ENCODE data around the gene CARMIL1.
A peak's percentile ranks its signal among the peaks of the same experiment; 100 is the strongest.

CARMIL1 gene

DNA sequence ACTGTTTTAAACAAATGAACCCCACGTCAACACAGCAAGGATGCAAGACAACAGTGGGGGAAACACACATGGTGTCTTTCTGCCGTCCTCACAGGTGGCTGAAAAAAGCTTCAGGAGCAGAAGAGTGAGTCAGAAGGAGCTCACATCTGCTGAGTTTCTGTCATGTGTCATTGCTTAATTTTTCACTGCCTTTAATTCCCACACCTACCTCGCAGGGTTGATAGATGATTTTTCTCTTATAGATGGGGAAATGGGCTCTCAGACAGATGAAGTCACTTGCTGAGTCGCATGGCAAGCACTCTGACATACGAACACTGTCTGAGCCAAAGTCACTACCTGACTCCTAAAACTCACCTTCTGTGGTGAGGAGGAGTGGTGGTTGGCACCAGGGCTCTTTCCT, 28.3 kb upstream of the CARMIL1 start:
- peak; percentile 39; the same call in 2 of the 3 replicates for ATAC-seq

GRCh38 chr6:25251426-25251825, 27.7 kb upstream of the CARMIL1 start:
- TF ChIP-seq ARNTL (CRISPR knock-in tag; IDR thresholded peaks at IDR 0.05; ENCODE audit: borderline replicate concordance, low read depth): no peak
- no peak for TF ChIP-seq CSDC2 (CRISPR knock-in tag; IDR thresholded peaks at IDR 0.05)
- TF ChIP-seq, protein P1, sequence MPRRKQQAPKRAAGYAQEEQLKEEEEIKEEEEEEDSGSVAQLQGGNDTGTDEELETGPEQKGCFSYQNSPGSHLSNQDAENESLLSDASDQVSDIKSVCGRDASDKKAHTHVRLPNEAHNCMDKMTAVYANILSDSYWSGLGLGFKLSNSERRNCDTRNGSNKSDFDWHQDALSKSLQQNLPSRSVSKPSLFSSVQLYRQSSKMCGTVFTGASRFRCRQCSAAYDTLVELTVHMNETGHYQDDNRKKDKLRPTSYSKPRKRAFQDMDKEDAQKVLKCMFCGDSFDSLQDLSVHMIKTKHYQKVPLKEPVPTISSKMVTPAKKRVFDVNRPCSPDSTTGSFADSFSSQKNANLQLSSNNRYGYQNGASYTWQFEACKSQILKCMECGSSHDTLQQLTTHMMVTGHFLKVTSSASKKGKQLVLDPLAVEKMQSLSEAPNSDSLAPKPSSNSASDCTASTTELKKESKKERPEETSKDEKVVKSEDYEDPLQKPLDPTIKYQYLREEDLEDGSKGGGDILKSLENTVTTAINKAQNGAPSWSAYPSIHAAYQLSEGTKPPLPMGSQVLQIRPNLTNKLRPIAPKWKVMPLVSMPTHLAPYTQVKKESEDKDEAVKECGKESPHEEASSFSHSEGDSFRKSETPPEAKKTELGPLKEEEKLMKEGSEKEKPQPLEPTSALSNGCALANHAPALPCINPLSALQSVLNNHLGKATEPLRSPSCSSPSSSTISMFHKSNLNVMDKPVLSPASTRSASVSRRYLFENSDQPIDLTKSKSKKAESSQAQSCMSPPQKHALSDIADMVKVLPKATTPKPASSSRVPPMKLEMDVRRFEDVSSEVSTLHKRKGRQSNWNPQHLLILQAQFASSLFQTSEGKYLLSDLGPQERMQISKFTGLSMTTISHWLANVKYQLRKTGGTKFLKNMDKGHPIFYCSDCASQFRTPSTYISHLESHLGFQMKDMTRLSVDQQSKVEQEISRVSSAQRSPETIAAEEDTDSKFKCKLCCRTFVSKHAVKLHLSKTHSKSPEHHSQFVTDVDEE (CRISPR knock-in tag; IDR thresholded peaks at IDR 0.05): no peak
- no peak for TF ChIP-seq ZC3H10 (CRISPR knock-in tag; IDR thresholded peaks at IDR 0.05)
- no peak for TF ChIP-seq ZFP30 (CRISPR knock-in tag; IDR thresholded peaks at IDR 0.05)
- no peak for TF ChIP-seq ESRRG (CRISPR knock-in tag; IDR thresholded peaks at IDR 0.05)
- TF ChIP-seq TOX (CRISPR knock-in tag; IDR thresholded peaks at IDR 0.05; ENCODE audit: borderline replicate concordance): no peak
- TF ChIP-seq, protein P2, sequence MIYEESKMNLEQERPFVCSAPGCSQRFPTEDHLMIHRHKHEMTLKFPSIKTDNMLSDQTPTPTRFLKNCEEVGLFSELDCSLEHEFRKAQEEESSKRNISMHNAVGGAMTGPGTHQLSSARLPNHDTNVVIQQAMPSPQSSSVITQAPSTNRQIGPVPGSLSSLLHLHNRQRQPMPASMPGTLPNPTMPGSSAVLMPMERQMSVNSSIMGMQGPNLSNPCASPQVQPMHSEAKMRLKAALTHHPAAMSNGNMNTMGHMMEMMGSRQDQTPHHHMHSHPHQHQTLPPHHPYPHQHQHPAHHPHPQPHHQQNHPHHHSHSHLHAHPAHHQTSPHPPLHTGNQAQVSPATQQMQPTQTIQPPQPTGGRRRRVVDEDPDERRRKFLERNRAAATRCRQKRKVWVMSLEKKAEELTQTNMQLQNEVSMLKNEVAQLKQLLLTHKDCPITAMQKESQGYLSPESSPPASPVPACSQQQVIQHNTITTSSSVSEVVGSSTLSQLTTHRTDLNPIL (CRISPR knock-in tag; IDR thresholded peaks at IDR 0.05; ENCODE audit: low read depth): no peak
- TF ChIP-seq ZFP3 (CRISPR knock-in tag; IDR thresholded peaks at IDR 0.05): no peak
- TF ChIP-seq TCF4 (CRISPR knock-in tag; IDR thresholded peaks at IDR 0.05; ENCODE audit: borderline replicate concordance): no peak
- no peak for TF ChIP-seq ISL1 (CRISPR knock-in tag; IDR thresholded peaks at IDR 0.05)
- no peak for TF ChIP-seq ZNF70 (CRISPR knock-in tag; IDR thresholded peaks at IDR 0.05)
- TF ChIP-seq OSR1 (CRISPR knock-in tag; IDR thresholded peaks at IDR 0.05): no peak
- TF ChIP-seq, protein P3, sequence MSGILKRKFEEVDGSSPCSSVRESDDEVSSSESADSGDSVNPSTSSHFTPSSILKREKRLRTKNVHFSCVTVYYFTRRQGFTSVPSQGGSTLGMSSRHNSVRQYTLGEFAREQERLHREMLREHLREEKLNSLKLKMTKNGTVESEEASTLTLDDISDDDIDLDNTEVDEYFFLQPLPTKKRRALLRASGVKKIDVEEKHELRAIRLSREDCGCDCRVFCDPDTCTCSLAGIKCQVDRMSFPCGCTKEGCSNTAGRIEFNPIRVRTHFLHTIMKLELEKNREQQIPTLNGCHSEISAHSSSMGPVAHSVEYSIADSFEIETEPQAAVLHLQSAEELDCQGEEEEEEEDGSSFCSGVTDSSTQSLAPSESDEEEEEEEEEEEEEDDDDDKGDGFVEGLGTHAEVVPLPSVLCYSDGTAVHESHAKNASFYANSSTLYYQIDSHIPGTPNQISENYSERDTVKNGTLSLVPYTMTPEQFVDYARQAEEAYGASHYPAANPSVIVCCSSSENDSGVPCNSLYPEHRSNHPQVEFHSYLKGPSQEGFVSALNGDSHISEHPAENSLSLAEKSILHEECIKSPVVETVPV (CRISPR knock-in tag; IDR thresholded peaks at IDR 0.05): no peak
- TF ChIP-seq, protein P4, sequence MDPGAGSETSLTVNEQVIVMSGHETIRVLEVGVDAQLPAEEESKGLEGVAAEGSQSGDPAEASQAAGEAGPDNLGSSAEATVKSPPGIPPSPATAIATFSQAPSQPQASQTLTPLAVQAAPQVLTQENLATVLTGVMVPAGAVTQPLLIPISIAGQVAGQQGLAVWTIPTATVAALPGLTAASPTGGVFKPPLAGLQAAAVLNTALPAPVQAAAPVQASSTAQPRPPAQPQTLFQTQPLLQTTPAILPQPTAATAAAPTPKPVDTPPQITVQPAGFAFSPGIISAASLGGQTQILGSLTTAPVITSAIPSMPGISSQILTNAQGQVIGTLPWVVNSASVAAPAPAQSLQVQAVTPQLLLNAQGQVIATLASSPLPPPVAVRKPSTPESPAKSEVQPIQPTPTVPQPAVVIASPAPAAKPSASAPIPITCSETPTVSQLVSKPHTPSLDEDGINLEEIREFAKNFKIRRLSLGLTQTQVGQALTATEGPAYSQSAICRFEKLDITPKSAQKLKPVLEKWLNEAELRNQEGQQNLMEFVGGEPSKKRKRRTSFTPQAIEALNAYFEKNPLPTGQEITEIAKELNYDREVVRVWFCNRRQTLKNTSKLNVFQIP (CRISPR knock-in tag; IDR thresholded peaks at IDR 0.05; ENCODE audit: borderline replicate concordance, low read depth): no peak
- TF ChIP-seq PPARA (CRISPR knock-in tag; IDR thresholded peaks at IDR 0.05; ENCODE audit: borderline replicate concordance): no peak
- ATAC-seq: no peak

More for the DNA sequence above, 28.3 kb upstream of the CARMIL1 start:
- TF ChIP-seq ZFP3 (CRISPR knock-in tag; IDR thresholded peaks at IDR 0.05) (no peak), CSDC2 (CRISPR knock-in tag; IDR thresholded peaks at IDR 0.05) (no peak), ARNTL (CRISPR knock-in tag; IDR thresholded peaks at IDR 0.05; ENCODE audit: borderline replicate concordance, low read depth) (no peak)

- ATAC-seq: no peak
- TF ChIP-seq ESRRG (CRISPR knock-in tag; IDR thresholded peaks at IDR 0.05) (no peak), ISL1 (CRISPR knock-in tag; IDR thresholded peaks at IDR 0.05) (0 out of 2 replicates have a peak, but pooled peaks have one; percentile 24)
- TF ChIP-seq, protein P2 (CRISPR knock-in tag; IDR thresholded peaks at IDR 0.05; ENCODE audit: low read depth): no peak
Measured at GRCh38 chr6:25253351-25253750, 25.8 kb upstream of the CARMIL1 start.

GRCh38 chr6:25254671-25255070, 24.5 kb upstream of the CARMIL1 start:
- TF ChIP-seq, protein P4 (CRISPR knock-in tag; IDR thresholded peaks at IDR 0.05; ENCODE audit: borderline replicate concordance, low read depth): no peak
- TF ChIP-seq ARNTL (CRISPR knock-in tag; IDR thresholded peaks at IDR 0.05; ENCODE audit: borderline replicate concordance, low read depth): no peak
- no peak for TF ChIP-seq BACH2 (CRISPR knock-in tag; IDR thresholded peaks at IDR 0.05; ENCODE audit: borderline replicate concordance)
- TF ChIP-seq, protein P5, sequence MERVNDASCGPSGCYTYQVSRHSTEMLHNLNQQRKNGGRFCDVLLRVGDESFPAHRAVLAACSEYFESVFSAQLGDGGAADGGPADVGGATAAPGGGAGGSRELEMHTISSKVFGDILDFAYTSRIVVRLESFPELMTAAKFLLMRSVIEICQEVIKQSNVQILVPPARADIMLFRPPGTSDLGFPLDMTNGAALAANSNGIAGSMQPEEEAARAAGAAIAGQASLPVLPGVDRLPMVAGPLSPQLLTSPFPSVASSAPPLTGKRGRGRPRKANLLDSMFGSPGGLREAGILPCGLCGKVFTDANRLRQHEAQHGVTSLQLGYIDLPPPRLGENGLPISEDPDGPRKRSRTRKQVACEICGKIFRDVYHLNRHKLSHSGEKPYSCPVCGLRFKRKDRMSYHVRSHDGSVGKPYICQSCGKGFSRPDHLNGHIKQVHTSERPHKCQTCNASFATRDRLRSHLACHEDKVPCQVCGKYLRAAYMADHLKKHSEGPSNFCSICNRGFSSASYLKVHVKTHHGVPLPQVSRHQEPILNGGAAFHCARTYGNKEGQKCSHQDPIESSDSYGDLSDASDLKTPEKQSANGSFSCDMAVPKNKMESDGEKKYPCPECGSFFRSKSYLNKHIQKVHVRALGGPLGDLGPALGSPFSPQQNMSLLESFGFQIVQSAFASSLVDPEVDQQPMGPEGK (CRISPR knock-in tag; IDR thresholded peaks at IDR 0.05; ENCODE audit: borderline replicate concordance): no peak
- TF ChIP-seq ISL1 (CRISPR knock-in tag; IDR thresholded peaks at IDR 0.05): no peak
- TF ChIP-seq, protein P3 (CRISPR knock-in tag; IDR thresholded peaks at IDR 0.05): no peak

More at GRCh38 chr6:25254671-25255070, 24.5 kb upstream of the CARMIL1 start:
- ATAC-seq: no peak
